GDM1 (cell line): ENCODE measurements around the gene TYW1B.
"Not testable (repeated sequence)": the region's sequence is repeated elsewhere in the genome, so short reads cannot be mapped to it uniquely, and the experiment has no call there.

Source experiments
- DNase-seq: peaks from one replicate; lab custom pipeline; 2025; lab: John Stamatoyannopoulos, UW

The TYW1B gene

DNA sequence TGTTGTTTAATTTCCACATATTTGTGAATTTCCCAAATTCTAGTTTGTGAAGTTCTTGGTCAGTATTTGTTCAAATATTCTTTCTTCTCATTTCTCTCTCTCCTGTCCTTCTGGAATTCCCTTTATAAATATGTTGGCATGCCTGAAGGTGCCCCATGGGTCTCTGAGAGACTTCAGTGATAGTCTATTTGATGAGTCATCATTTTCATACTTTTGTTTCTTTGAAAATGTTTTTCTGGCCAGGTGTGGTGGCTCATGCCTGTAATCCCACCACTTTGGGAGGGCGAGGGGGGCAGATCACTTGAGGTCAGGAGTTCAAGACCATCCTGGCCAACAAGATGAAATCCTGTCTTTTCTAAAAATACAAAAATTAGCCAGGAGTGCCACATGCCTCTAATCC is 127.5 kb downstream of the TYW1B start:
- DNase-seq, result not testable (repeated sequence)

- not testable (repeated sequence) for DNase-seq
Observed at GRCh38 chr7:72697066-72697465, 130.9 kb downstream of the TYW1B start.

DNA sequence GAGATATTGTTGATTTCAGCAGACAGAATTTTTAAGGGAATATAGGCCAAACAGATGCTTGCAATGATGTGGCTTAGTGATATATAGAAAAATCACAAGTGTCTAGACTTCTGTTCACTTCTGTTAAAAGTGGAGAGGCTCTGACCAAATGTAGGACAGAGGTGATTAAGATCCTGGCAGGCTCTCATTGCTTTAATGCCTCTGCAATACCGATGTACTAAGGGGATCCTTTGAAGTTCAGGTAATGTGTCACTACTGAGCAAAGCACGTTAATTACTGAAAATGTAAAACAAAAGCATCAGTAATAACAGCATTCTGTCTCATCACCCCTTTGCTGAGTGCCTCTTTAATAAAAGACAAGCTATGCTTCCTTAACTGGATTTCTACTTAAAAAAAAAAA is 131.4 kb downstream of the TYW1B start:
- not testable (repeated sequence) for DNase-seq

DNA sequence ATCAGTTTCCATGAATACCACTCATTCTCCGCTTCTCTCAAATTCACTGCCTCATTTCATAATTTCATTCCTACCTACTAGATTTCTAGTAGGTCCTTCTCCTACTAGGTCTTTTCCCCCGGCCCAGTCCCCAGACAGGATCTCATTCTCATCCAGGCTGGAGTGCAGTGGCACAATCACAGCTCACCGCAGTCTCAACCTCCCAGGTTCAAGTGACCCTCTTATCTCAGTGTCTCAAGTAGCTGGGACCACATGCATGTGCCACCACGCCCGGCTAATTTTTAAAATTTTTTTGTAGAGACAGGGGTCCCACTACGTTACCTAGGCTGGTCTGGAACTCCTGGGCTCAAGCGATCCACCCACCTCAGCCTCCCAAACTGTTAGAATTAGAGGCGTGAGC is 132.5 kb downstream of the TYW1B start:
- DNase-seq, result not testable (repeated sequence)

DNA sequence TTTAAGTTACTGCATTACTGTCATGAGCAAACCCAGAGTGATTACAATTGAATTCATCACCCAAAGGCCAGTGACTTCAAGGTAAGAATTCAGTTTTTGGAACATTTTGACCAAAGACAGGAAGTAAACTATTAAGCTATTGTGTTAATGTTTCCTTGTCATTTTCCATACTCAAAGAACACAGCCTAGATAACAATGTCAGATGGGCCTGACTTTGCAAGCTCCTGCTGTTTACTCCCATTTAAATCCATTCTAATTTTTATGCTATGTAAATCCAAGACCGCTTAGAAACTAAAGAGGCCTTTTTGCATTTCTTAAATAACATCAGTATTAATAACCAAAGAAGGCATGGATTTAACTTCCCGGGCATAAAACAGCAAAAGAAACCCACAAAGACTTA is 136.6 kb downstream of the TYW1B start:
- not testable (repeated sequence) for DNase-seq

- not testable (repeated sequence) for DNase-seq
Observed at GRCh38 chr7:72690177-72690576, 137.8 kb downstream of the TYW1B start.

GRCh38 chr7:72689344-72689743 is 138.7 kb downstream of the TYW1B start:
- not testable (repeated sequence) for DNase-seq

- not testable (repeated sequence) for DNase-seq
Observed at GRCh38 chr7:72681211-72681610, 146.8 kb downstream of the TYW1B start.

GRCh38 chr7:72676880-72677279 is 151.1 kb downstream of the TYW1B start:
- not testable (repeated sequence) for DNase-seq

- DNase-seq, result not testable (repeated sequence)
Observed at GRCh38 chr7:72676086-72676690, 151.8 kb downstream of the TYW1B start.

DNA sequence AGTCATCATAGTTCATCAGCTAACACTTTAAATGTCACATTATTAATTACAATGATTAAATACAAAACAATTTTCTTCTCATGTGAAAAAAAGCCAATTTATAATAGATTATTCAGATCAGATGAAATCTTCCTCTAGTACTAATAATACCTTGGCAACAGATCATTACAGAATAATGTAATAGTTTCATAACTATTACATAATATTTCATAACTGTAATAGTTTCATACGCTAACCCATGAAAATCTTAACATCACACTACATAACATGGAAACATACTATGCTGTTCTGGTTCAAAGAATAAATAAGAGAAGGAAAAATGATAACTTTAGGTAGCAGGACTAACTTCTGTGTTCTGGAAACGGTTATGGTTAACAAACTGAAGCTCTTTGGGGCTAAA is 152.3 kb downstream of the TYW1B start:
- DNase-seq, result not testable (repeated sequence)

GRCh38 chr7:72674394-72674793 is 153.6 kb downstream of the TYW1B start:
- DNase-seq, result no peak

- DNase-seq, result not testable (repeated sequence)
Observed at GRCh38 chr7:72670850-72671249, 157.2 kb downstream of the TYW1B start.

DNA sequence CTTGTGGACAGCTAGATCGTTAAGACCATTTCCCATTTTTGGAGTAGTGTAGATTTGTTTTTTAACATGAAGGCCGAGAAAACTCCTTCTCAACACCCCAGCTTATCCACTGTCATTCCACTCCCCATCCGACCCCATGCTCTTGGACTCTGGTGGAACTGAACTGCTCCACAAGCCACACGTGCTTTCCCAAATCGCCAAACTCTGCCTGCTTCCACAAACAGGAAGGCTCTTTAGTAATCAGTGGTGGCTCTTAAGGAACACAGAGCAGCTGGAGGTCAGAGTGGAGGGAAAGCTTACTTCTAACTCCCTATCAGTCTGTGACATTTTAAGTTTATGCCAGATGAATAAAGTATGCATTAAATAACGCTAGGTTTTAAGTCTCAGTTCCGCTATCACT is 159.6 kb downstream of the TYW1B start:
- not testable (repeated sequence) for DNase-seq

DNA sequence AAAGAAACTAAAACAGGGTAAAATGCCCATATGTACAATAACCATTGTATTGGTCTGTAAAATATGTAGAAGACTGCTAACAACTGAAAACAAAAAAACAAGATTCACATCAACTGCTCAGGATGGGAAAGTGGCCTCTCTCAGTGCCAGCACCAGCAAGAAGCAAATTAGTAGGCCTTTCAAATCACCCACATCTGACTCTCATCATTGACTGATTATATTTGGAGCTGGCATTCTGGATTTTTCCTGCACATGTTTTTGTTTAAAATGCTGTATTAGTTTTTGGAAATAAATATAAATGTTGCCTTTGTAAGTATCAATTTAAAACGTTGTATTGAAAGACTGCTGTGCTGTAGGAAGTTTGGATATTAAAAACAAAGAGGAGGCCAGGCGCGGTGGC is 161.0 kb downstream of the TYW1B start:
- DNase-seq, result not testable (repeated sequence)

DNA sequence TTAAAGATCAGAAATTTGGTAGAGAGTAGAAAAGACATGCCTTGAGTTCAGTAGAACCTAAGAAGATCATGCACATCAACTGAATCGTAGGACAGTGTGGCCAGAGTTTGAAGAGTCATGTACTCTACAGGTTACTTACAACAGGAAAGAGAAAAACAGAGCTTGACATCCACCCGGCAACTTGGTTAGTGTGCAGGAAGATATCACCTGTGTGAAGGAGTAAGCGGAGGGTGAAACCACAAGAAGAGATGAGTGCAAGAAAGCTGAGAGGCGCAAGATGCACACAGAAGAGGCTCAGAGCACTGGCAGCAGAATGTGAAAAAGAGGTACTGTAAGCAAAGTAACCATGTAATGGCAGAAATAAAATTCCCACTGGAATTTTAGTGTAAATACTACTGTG is 179.4 kb downstream of the TYW1B start:
- DNase-seq, result not testable (repeated sequence)

DNA sequence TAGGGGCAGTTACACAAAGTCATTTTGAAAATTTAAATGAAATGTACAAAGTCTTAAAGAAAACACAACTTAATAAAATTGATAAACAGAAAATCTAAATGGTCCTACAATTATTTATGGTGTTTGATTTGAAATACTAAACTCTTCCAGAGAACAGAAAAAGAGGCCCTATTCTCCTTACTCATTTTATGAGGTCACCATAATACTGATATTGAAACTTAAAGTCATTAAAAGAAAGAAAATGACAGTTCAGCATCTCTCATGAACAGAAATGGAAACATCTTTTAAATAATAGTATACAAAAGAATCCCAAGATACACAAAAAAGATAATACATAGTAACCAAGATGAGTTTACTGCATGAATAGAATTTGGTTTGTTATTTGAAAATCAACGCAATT is 184.3 kb downstream of the TYW1B start:
- not testable (repeated sequence) for DNase-seq

DNA sequence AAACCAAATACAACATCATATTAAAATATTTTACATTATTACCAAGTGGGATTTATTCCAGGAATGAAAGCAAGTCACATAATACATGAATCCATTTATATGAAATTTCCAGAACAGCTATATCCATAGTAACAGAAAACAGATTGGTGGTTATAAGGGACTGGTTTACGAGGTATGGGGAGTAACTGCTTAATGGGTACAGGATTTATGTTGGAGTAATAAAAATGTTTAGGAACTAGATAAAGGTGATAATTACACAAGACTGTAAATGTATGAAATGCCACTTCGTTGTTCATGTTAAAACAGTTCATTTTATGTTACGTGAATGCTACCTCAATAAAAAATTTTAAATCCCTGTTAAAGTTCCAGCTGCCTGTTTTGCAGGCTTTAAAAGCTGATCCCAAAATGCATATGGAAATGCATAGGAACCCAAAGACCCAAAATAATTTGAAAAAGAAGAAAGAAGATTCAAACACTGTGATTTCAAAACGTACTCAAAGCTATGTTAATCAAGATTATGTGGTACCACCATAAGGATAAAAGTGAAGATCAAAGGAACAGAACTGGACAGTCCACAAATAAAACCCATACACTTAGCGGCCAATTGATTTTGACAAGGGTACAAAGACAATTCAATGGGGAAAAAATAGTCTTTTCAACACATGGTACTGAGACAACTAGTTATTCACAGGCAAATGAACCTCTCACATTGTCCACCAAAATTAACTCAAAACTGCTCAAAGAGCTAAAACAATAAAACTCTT is 186.3 kb downstream of the TYW1B start:
- not testable (repeated sequence) for DNase-seq

DNA sequence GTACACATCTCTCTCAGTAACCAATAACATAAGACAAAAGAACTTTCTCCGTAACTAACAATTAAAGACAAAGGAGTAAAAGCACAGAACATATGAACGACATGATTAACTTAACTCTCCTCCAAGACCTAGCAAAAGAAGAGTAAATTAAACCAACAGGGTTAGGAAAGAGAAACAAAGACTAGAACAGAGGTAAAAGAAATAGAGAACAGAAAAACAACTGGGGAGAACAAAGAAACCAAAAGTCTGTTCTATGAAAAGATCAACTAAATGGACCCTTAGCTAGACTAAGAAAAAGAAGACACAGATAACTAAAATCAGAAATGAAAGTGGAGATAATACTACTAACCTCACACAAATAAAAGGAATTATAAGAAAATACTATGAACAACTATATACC is 187.3 kb downstream of the TYW1B start:
- DNase-seq, result not testable (repeated sequence)

DNA sequence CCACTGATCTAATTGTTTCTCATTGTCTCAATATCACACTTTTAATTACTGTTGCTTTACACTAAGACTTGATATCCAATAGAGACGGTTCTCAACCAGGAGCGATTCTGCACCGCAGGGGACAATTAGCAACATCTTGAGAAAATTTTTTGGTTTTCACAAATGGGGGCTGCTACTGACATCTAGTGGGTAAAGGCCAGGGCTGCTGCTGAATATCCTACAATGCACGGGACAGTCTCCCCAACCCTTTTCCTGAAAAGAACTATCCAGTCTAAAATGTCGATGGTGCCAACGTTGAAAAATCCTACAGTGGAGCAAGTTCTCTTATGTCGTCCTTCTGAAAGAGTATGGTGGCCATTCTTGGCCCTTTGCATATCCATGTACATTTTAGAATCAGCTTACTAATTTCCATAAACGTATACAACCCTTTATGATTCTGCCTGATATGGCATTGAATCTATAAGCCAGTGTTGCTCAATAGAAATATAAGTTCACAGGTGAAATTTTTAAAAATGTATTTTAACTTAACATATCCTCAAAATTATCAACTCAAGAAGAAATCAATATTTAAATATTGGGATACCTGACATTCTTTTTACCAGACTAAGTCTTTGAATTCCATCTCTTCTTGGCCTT is 192.6 kb downstream of the TYW1B start:
- DNase-seq, result not testable (repeated sequence)

- DNase-seq, result not testable (repeated sequence)
Observed at GRCh38 chr7:72632765-72633292, 195.2 kb downstream of the TYW1B start.

GRCh38 chr7:72628375-72628774 is 199.6 kb downstream of the TYW1B start:
- not testable (repeated sequence) for DNase-seq
